Ovary (tissue), 9 donors: Measurements from ENCODE around the gene DHCR24. TPM values are rescaled to one million over a fixed set of nuclear protein-coding genes. Genes with fewer than 3 reads are reported as not detected.

ENCODE experiments used
- DNase-seq, 5 donors: peaks; one replicate each; pipeline ENCODE4 v3.0.0-alpha.2; 2019 to 2020
- H3K27ac ChIP-seq, 2 donors: fragments of 200-600 bp; one replicate each; pipeline versions ENCODE4 v1.5.1 to v1.8.0; 2019 to 2022
- H3K27me3 ChIP-seq: fragments of 200-600 bp; one replicate; pipeline ENCODE4 v1.8.0; 2022
- H3K36me3 ChIP-seq: fragments of 200-600 bp; sonication (generic); one replicate; pipeline ENCODE4 v1.5.1; 2019
- H3K4me1 ChIP-seq: one replicate; pipeline ENCODE4 v1.8.1; 2013; ENCODE audit warnings: mild to moderate bottlenecking, moderate library complexity; ENCODE audit not compliant: insufficient read depth
- H3K4me3 ChIP-seq: fragments of 200-600 bp; sonication (generic); one replicate; pipeline ENCODE4 v1.5.1; 2017
- H3K9me3 ChIP-seq, 2 donors: fragments of 200-600 bp in 1 of 2; sonication (generic) in 1 of 2; one replicate each; pipeline versions ENCODE4 v1.5.1 to v1.8.1; 2013 to 2019; ENCODE audit warnings: mild to moderate bottlenecking in 1 of 2, moderate library complexity in 1 of 2
- EP300 ChIP-seq: sonication (generic); formaldehyde crosslinking; IDR thresholded peaks from one replicate; pipeline ENCODE4 v1.6.1; 2017; ENCODE audit warnings: antibody characterized with exemption
- POLR2A ChIP-seq: fragments of 450-650 bp; IDR thresholded peaks from one replicate; pipeline ENCODE4 v1.6.1; 2017; ENCODE audit warnings: antibody characterized with exemption, mild to moderate bottlenecking, moderate library complexity
- WGBS, 3 donors: extraction: QIAGEN DNeasy Blood & Tissue Kit in 1 of 3; methylation state at CpG; one replicate each; pipeline versions ENCODE4 v1.1.5 to v1.1.7; 2013 to 2017; 5-methylcytosine and 5-hydroxymethylcytosine counted together
- intact Hi-C, 4 donors: fragments of 100-400 bp; cut with DNase I; formaldehyde crosslinking; loops; one replicate each; pipeline versions ENCODE4 v1.11.0 to v1.15.1; 2022 to 2023
- polyA plus RNA-seq, 2 donors: library from polyadenylated mRNA; stranded (reverse); fragments of 200-250 nt in 1 of 2; fragments of 350-450 nt in 1 of 2; fragmentation: Illumina TruSeq in 1 of 2; extraction: RNeasy Lipid Tissue Mini Kit (QIAGEN cat#74804) in 1 of 2; gene quantifications; one replicate each; pipeline ENCODE4 v1.2.3, GENCODE V29; 2013 to 2014
- total RNA-seq, 7 donors: library from RNA; depleted of rRNA in 2 of 7; stranded (reverse); fragments of >200 nt in 2 of 7; fragmentation: NEBNext Ultra II Directional in 3 of 7; extraction: Animal tissue kit (Norgen Biotek cat#: 25700) in 3 of 7; gene quantifications; one replicate each; pipeline versions ENCODE4 v1.1.0 to v1.2.4, GENCODE V29; 2016 to 2023
- TF ChIP-seq, protein P1 (sequence below), 3 donors: fragments of 450-650 bp in 2 of 3; fragments of 200-600 bp in 1 of 3; IDR thresholded peaks; one replicate each; pipeline versions ENCODE4 v1.5.1 to v1.8.0; 2016 to 2022; ENCODE audit warnings: antibody characterized with exemption in 3 of 3, mild to moderate bottlenecking in 1 of 3
- donor health status: DM: no; HTN: no; CAD: no; lungs with moderate emphysema.
- donor health status: DM: no; HTN: no; CAD: no.
- donor health status: Bipolar disorder and iron deficiency.
- donor health status: DM: yes; HTN: yes; CAD: no.
- donor health status: DM: no; HTN: no; CAD: no.
- donor health status: DM: yes; HTN: yes; CAD: no.

Gene DHCR24
- total and polyA plus RNA-seq, 9 donors = 10.5 to 1,394 (median 74.6) TPM

DNA sequence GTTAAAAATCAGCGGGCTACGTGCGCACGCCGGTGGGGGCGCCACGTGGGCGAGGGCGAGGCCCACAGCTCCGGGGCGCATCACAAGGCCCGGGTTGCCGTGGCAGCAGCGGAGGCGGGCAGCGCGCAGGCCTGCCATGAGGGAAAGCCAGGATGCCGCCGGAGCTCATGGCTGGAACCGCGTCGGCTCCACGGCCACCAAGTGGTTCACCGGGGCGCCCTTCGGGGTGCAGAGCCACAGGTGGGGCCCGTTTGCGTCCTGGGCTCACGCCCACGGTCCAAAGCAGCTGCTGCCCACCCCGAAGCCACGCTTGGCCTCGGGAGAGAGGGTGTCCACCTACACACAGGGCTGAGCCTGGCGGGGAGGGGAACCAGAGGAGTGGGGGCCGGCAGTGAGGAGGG lies 81.0 kb downstream of the DHCR24 start:
- no peaks in the 10 kb centered on the region for H3K9me3 ChIP-seq
- WGBS, 3 donors = 47 to 77% (median 55%) methylated on average over 35 of the region's 35 CpGs
- intact Hi-C loops = loop anchor here (5.0 to 10.0 kb wide), 6 partner anchors 311 to 1319 kb away; no protein-coding TSS in a partner anchor
- H3K4me3 ChIP-seq = no peak overlapping the region
- H3K27me3 ChIP-seq = no peaks in the 10 kb centered on the region
- no peak overlapping the region for H3K27ac ChIP-seq
- no peaks in the 10 kb centered on the region for H3K36me3 ChIP-seq
- DNase-seq = no peak
- H3K4me1 ChIP-seq = no peaks in the 10 kb centered on the region
- no peak for TF ChIP-seq EP300
- TF ChIP-seq, protein P1, sequence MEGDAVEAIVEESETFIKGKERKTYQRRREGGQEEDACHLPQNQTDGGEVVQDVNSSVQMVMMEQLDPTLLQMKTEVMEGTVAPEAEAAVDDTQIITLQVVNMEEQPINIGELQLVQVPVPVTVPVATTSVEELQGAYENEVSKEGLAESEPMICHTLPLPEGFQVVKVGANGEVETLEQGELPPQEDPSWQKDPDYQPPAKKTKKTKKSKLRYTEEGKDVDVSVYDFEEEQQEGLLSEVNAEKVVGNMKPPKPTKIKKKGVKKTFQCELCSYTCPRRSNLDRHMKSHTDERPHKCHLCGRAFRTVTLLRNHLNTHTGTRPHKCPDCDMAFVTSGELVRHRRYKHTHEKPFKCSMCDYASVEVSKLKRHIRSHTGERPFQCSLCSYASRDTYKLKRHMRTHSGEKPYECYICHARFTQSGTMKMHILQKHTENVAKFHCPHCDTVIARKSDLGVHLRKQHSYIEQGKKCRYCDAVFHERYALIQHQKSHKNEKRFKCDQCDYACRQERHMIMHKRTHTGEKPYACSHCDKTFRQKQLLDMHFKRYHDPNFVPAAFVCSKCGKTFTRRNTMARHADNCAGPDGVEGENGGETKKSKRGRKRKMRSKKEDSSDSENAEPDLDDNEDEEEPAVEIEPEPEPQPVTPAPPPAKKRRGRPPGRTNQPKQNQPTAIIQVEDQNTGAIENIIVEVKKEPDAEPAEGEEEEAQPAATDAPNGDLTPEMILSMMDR (IDR thresholded peaks at IDR 0.05) = no peak
- TF ChIP-seq POLR2A = no peak

DNA sequence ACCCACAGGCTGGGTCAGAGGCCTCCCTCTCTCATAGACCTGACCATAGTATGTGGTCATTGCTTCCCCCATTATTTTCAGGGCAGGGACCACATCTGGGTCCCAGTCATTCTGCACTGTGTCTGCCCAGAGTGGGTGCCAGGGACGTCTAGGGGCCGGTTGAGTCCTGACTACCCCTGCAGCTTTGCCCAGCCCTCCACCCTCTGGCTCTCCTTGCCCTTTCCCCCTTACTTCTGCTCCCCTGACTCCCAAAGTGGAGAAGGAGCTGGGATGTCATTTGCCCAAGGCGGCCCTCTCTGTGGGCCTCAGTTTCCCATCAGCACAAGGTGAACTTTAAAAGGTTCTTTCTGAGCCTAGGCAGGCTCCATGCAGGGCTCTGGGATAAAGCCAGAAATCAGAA lies 81.5 kb downstream of the DHCR24 start:
- no peaks in the 10 kb centered on the region for H3K27me3 ChIP-seq
- intact Hi-C loops = loop anchor here (5.0 to 10.0 kb wide), 6 partner anchors 311 to 1318 kb away; no protein-coding TSS in a partner anchor
- no peaks in the 10 kb centered on the region for H3K36me3 ChIP-seq
- H3K4me1 ChIP-seq = no peaks in the 10 kb centered on the region
- 88 to 95% (median 92%) methylated on average over 3 of the region's 3 CpGs for WGBS, 3 donors
- TF ChIP-seq, protein P1 (IDR thresholded peaks at IDR 0.05) = no peak
- TF ChIP-seq POLR2A (no peak), EP300 (no peak)
- no peak overlapping the region for H3K27ac ChIP-seq
- DNase-seq = no peak
- no peaks in the 10 kb centered on the region for H3K9me3 ChIP-seq
- no peak overlapping the region for H3K4me3 ChIP-seq

DNA sequence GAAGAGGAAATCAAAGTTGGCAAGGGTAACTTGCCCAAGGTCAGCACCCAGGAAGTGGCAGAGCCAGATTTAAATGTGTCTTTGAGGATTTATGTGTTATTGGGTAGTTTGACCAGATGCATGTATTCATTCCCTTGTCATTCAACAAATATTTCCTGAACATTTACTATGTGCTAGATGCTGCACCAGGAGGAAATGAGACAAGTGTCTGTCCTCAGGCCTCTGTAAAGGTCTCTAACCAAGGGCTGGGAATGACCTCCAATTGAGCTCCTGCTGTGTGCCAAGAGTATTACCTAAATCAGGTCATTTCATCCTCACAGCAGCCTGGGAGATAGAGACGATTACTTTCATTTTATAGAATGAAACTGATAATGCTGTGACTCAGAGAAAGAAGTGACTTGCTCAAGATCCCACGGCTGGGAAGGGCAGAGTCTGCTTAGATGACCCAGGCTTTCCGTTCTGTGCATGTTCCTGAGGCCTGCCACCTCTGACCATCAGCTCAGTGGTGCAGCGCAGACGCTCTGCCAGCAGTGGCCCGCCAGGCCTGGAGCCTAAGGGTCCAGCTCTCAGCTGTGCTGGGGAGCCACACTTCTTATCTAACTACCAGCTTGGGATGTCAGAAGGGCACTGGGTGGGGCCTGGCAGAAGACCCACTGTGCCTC lies 82.4 kb downstream of the DHCR24 start:
- Histone ChIP-seq H3K27ac (no peak overlapping the region), H3K4me3 (no peak overlapping the region), H3K27me3 (no peaks in the 10 kb centered on the region), H3K9me3 (no peaks in the 10 kb centered on the region), H3K4me1 (no peaks in the 10 kb centered on the region), H3K36me3 (no peaks in the 10 kb centered on the region)
- intact Hi-C loops = loop anchor here (5.0 to 10.0 kb wide), 6 partner anchors 310 to 1317 kb away; no protein-coding TSS in a partner anchor
- WGBS, 3 donors = 78 to 89% (median 79%) methylated on average over 6 of the region's 6 CpGs
- no peak for TF ChIP-seq EP300
- TF ChIP-seq POLR2A = no peak
- TF ChIP-seq, protein P1 (IDR thresholded peaks at IDR 0.05) = no peak
- DNase-seq = peak in 1 of 5 donors; percentile 23

DNA sequence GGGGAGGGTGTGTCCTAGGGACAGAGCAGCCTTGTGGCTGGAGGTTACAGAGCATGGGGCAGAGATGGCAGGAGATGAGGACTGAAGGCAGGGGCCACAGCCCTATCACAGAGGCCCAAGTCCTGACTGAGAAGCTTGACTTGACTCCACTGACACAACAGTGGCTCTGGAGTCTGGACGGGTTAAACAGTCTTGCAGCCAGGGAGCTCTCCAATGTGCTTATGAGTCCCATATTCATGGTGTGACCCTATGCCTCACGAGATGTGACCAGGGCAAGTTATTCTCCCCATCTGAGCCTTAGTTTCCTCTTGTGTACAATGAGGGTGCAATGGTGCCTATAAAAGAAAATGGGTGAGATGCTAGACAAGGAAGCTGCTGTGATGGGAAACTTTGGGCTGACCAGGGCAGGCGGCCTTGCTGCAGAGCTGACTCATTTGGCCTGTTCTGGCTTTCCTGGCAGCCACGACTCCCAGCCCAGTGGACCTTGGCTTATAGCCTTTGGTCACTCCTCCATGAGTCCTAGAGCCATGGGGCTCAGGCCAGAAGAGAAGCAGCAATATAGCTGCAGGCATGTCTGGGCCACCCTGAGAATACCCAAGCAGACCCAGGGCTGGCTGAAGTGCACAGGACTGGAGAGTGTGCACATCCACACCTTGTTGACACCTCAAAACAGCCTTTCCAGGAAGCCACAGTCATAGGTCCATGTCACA lies 83.1 kb downstream of the DHCR24 start:
- H3K27ac ChIP-seq = no peak overlapping the region
- no peaks in the 10 kb centered on the region for H3K27me3 ChIP-seq
- no peak for TF ChIP-seq EP300
- TF ChIP-seq, protein P1 (IDR thresholded peaks at IDR 0.05) = no peak
- no peak for TF ChIP-seq POLR2A
- peak in 3 of 5 donors; percentile 33 to 63 (median 33) for DNase-seq
- H3K9me3 ChIP-seq = no peaks in the 10 kb centered on the region
- H3K4me3 ChIP-seq = no peak overlapping the region
- intact Hi-C loops = loop anchor here (10.0 kb wide), 5 partner anchors 309 to 949 kb away; no protein-coding TSS in a partner anchor
- 38 to 40% (median 39%) methylated on average over 4 of the region's 4 CpGs for WGBS, 3 donors
- H3K4me1 ChIP-seq = no peaks in the 10 kb centered on the region
- H3K36me3 ChIP-seq = no peaks in the 10 kb centered on the region
